WTC11 (cell line): ENCODE data around the gene SORCS2. TPM values are rescaled to one million over a fixed set of nuclear protein-coding genes. Genes with fewer than 3 reads are reported as not detected.

Source experiments
- ATAC-seq: fragments of 200-7000 bp; cut with Tn5 transposase; 2 replicates; pipeline ENCODE4 v1.10.0; 2021; ENCODE audit warnings: mild to moderate bottlenecking, moderate library complexity
- CTCF ChIA-PET: fragments of 300-600 bp; sonication (Branson Sonifier 250); formaldehyde crosslinking; loops from one replicate; lab custom pipeline; 2021; ENCODE audit warnings: antibody characterized with exemption; lab: Charles Lee
- POLR2A ChIA-PET: fragments of 350-600 bp; sonication (Branson Sonifier 250); formaldehyde crosslinking; loops from one replicate; lab custom pipeline; 2021; ENCODE audit warnings: antibody characterized with exemption; lab: Charles Lee
- DNase-seq: peaks from one replicate; pipeline ENCODE4 v3.0.0; 2021; ENCODE audit warnings: low spot score
- H3K27ac Mint-ChIP-seq: 2 replicates; pipeline ENCODE4 v1.8.0; 2021; ENCODE audit warnings: mixed read lengths
- H3K27me3 Mint-ChIP-seq: 2 replicates; pipeline ENCODE4 v1.8.0; 2021; ENCODE audit warnings: low read depth, mild to moderate bottlenecking, moderate library complexity, mixed read lengths
- H3K36me3 Mint-ChIP-seq: 2 replicates; pipeline ENCODE4 v1.8.0; 2021; ENCODE audit warnings: mixed read lengths
- H3K4me1 Mint-ChIP-seq: 2 replicates; pipeline ENCODE4 v1.8.0; 2022; ENCODE audit warnings: mixed read lengths
- H3K4me3 Mint-ChIP-seq: 2 replicates; pipeline ENCODE4 v1.8.0; 2021; ENCODE audit warnings: mild to moderate bottlenecking, moderate library complexity, mixed read lengths
- H3K9me3 Mint-ChIP-seq: 2 replicates; pipeline ENCODE4 v1.8.0; 2021; ENCODE audit warnings: mixed read lengths
- ATF1 ChIP-seq: sonication (generic); formaldehyde crosslinking; IDR thresholded peaks from 2 replicates; pipeline ENCODE4 v1.8.1; 2023; ENCODE audit warnings: mild to moderate bottlenecking, moderate library complexity, missing genetic modification reagents
- EMX1 ChIP-seq: fragments of 250-450 bp; sonication (Bioruptor Pico); IDR thresholded peaks from 2 replicates; pipeline ENCODE4 v1.8.0; 2021; ENCODE audit warnings: mild to moderate bottlenecking
- ETV6 ChIP-seq: sonication (generic); formaldehyde crosslinking; IDR thresholded peaks from 2 replicates; pipeline ENCODE4 v1.8.1; 2022; ENCODE audit warnings: mild to moderate bottlenecking, missing genetic modification reagents
- FOXJ3 ChIP-seq: sonication (generic); formaldehyde crosslinking; IDR thresholded peaks from 2 replicates; pipeline ENCODE4 v1.9.0; 2021; ENCODE audit warnings: missing genetic modification reagents, mild to moderate bottlenecking, borderline replicate concordance
- HMGA2 ChIP-seq: fragments of 250-450 bp; sonication (Bioruptor Pico); IDR thresholded peaks from 2 replicates; pipeline ENCODE4 v1.4.0; 2021; ENCODE audit warnings: mild to moderate bottlenecking, moderate library complexity
- NFATC4 ChIP-seq: fragments of 250-450 bp; sonication (Bioruptor Pico); IDR thresholded peaks from 2 replicates; pipeline ENCODE4 v1.9.0; 2021; ENCODE audit warnings: mild to moderate bottlenecking
- NFE2L1 ChIP-seq: sonication (generic); formaldehyde crosslinking; IDR thresholded peaks from 2 replicates; pipeline ENCODE4 v1.8.1; 2023; ENCODE audit warnings: missing genetic modification reagents
- NFYB ChIP-seq: sonication (generic); formaldehyde crosslinking; conservative IDR thresholded peaks from 2 replicates; pipeline ENCODE4 v1.8.0; 2022; ENCODE audit warnings: low read depth, missing genetic modification reagents
- SMAD3 ChIP-seq: sonication (generic); formaldehyde crosslinking; IDR thresholded peaks from 2 replicates; pipeline ENCODE4 v1.8.0; 2022; ENCODE audit warnings: missing genetic modification reagents, mild to moderate bottlenecking, borderline replicate concordance
- SOX15 ChIP-seq: fragments of 250-450 bp; sonication (Bioruptor Pico); IDR thresholded peaks from 2 replicates; pipeline ENCODE4 v1.9.0; 2021; ENCODE audit warnings: mild to moderate bottlenecking
- SP1 ChIP-seq: sonication (generic); formaldehyde crosslinking; conservative IDR thresholded peaks from 2 replicates; pipeline ENCODE4 v1.8.1; 2022; ENCODE audit warnings: missing genetic modification reagents
- TCF7 ChIP-seq: sonication (generic); formaldehyde crosslinking; IDR thresholded peaks from 2 replicates; pipeline ENCODE4 v1.8.0; 2022; ENCODE audit warnings: mild to moderate bottlenecking, low read depth, missing genetic modification reagents, moderate library complexity
- ZBTB21 ChIP-seq: sonication (generic); formaldehyde crosslinking; IDR thresholded peaks from 2 replicates; pipeline ENCODE4 v1.8.1; 2023; ENCODE audit warnings: mild to moderate bottlenecking, missing genetic modification reagents, borderline replicate concordance
- ZNF263 ChIP-seq: sonication (generic); formaldehyde crosslinking; IDR thresholded peaks from 2 replicates; pipeline ENCODE4 v1.8.1; 2022; ENCODE audit warnings: low read depth, mild to moderate bottlenecking, moderate library complexity, missing genetic modification reagents
- ZNF317 ChIP-seq: sonication (generic); formaldehyde crosslinking; IDR thresholded peaks from 2 replicates; pipeline ENCODE4 v1.8.1; 2023; ENCODE audit warnings: low read depth, mild to moderate bottlenecking, moderate library complexity, missing genetic modification reagents, borderline replicate concordance
- ZNF396 ChIP-seq: fragments of 250-450 bp; sonication (Bioruptor Pico); IDR thresholded peaks from 2 replicates; pipeline ENCODE4 v1.8.0; 2021; ENCODE audit warnings: mild to moderate bottlenecking, moderate library complexity, borderline replicate concordance
- ZNF416 ChIP-seq: fragments of 250-450 bp; sonication (Bioruptor Pico); IDR thresholded peaks from 2 replicates; pipeline ENCODE4 v1.9.0; 2021; ENCODE audit warnings: mild to moderate bottlenecking, inconsistent platforms
- total RNA-seq: library from RNA; stranded (reverse); gene quantifications from 3 replicates; pipeline ENCODE4 v1.2.3, GENCODE V29; 2021
- TF ChIP-seq, protein P1 (sequence below): fragments of 250-450 bp; sonication (Bioruptor Pico); IDR thresholded peaks from 2 replicates; pipeline ENCODE4 v1.9.0; 2021; ENCODE audit warnings: mild to moderate bottlenecking
- TF ChIP-seq, protein P2 (sequence below): sonication (generic); formaldehyde crosslinking; IDR thresholded peaks from 2 replicates; pipeline ENCODE4 v1.8.1; 2022; ENCODE audit warnings: low read depth, mild to moderate bottlenecking, moderate library complexity, missing genetic modification reagents, borderline replicate concordance
- TF ChIP-seq, protein P3 (sequence below): sonication (generic); formaldehyde crosslinking; IDR thresholded peaks from 2 replicates; pipeline ENCODE4 v1.8.1; 2023; ENCODE audit warnings: mild to moderate bottlenecking, missing genetic modification reagents
- TF ChIP-seq, protein P4 (sequence below): sonication (generic); formaldehyde crosslinking; IDR thresholded peaks from 2 replicates; pipeline ENCODE4 v1.8.0; 2022; ENCODE audit warnings: mild to moderate bottlenecking, missing genetic modification reagents
- TF ChIP-seq, protein P5 (sequence below): sonication (generic); formaldehyde crosslinking; IDR thresholded peaks from 2 replicates; pipeline ENCODE4 v1.8.1; 2022; ENCODE audit warnings: low read depth, missing genetic modification reagents, borderline replicate concordance
- TF ChIP-seq, protein P6 (sequence below): fragments of 250-450 bp; sonication (Bioruptor Pico); conservative IDR thresholded peaks from 2 replicates; pipeline ENCODE4 v1.9.0; 2021; ENCODE audit warnings: mild to moderate bottlenecking
- TF ChIP-seq, protein P7 (sequence below): fragments of 250-450 bp; sonication (Bioruptor Pico); IDR thresholded peaks from 2 replicates; pipeline ENCODE4 v1.9.0; 2021; ENCODE audit warnings: mild to moderate bottlenecking
- TF ChIP-seq, protein P8 (sequence below): fragments of 250-450 bp; sonication (Bioruptor Pico); IDR thresholded peaks from 2 replicates; pipeline ENCODE4 v2.1.2; 2022; ENCODE audit warnings: mild to moderate bottlenecking, moderate library complexity

Gene SORCS2
- total RNA-seq, 1 experiment from 2014 or later = 6.6 TPM

DNA sequence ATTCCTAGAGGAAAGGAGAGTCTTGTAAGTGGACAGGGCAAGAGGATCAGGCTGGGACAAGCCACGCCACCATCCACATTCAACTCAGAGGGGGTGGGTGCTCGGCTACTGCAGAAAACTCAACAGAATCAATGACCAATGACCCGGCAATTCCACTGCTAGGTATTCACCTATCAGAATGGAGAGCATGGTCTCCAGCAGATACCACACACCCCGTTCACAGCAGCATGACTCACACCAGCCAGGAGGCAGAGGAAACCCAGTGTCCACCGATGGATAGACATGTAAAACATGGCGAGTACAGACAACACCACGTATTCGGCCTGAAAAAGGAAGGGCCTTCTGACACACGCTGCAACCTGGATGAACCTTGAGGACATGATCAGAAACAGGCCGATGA, 571.5 kb downstream of the SORCS2 start:
- Mint-ChIP-seq H3K36me3 (peaks cover 4% of the 10 kb centered on the region; the same call in 1 of the 2 replicates), H3K27me3 (no peaks in the 10 kb centered on the region), H3K9me3 (no peaks in the 10 kb centered on the region), H3K4me3 (no peak overlapping the region), H3K27ac (no peak overlapping the region), H3K4me1 (no peaks in the 10 kb centered on the region)
- TF ChIP-seq FOXJ3 (no peak), SMAD3 (no peak), NFATC4 (CRISPR knock-in tag) (no peak), ZNF263 (no peak), NFE2L1 (CRISPR knock-in tag) (no peak), ZNF416 (no peak), ZNF317 (CRISPR knock-in tag) (no peak), EMX1 (no peak)
- CTCF ChIA-PET = interaction anchor here (3.2 kb wide), 1 partner anchor 40 kb away, joined by 78 read pairs; no protein-coding TSS in a partner anchor
- ATAC-seq (no peak), DNase-seq (no peak)
- POLR2A ChIA-PET = no interaction called here

DNA sequence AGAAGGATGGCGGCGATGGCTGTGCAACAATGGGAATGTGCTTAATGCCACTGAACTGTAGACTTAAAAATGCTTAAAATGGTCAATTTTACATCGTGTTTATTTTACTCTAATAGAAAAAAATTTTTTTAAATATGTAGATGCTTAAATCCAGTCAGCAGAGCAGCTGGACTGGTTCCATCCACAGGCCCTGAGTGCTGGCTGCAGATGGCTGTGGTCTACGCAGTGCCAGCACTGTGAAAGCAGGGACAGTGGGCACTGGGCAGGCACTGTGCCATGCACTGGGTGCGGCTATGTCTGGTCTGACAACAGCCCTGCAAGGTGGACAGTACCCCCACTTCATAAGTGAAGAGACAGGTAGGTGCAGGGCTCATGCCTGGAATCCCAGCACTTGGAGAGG, 572.1 kb downstream of the SORCS2 start:
- Mint-ChIP-seq H3K27me3 (no peaks in the 10 kb centered on the region), H3K9me3 (no peaks in the 10 kb centered on the region)
- TF ChIP-seq, protein P1, sequence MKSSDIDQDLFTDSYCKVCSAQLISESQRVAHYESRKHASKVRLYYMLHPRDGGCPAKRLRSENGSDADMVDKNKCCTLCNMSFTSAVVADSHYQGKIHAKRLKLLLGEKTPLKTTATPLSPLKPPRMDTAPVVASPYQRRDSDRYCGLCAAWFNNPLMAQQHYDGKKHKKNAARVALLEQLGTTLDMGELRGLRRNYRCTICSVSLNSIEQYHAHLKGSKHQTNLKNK (CRISPR knock-in tag) = no peak
- TF ChIP-seq FOXJ3 (no peak), ZNF396 (CRISPR knock-in tag) (no peak), ETV6 (CRISPR knock-in tag) (no peak), ZBTB21 (CRISPR knock-in tag) (no peak), HMGA2 (CRISPR knock-in tag) (no peak), SOX15 (CRISPR knock-in tag) (no peak), TCF7 (CRISPR knock-in tag) (no peak), NFYB (no peak), ATF1 (CRISPR knock-in tag) (no peak), SP1 (CRISPR knock-in tag) (no peak)
- TF ChIP-seq, protein P2, sequence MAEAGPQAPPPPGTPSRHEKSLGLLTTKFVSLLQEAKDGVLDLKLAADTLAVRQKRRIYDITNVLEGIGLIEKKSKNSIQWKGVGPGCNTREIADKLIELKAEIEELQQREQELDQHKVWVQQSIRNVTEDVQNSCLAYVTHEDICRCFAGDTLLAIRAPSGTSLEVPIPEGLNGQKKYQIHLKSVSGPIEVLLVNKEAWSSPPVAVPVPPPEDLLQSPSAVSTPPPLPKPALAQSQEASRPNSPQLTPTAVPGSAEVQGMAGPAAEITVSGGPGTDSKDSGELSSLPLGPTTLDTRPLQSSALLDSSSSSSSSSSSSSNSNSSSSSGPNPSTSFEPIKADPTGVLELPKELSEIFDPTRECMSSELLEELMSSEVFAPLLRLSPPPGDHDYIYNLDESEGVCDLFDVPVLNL (CRISPR knock-in tag) = no peak
- TF ChIP-seq, protein P3, sequence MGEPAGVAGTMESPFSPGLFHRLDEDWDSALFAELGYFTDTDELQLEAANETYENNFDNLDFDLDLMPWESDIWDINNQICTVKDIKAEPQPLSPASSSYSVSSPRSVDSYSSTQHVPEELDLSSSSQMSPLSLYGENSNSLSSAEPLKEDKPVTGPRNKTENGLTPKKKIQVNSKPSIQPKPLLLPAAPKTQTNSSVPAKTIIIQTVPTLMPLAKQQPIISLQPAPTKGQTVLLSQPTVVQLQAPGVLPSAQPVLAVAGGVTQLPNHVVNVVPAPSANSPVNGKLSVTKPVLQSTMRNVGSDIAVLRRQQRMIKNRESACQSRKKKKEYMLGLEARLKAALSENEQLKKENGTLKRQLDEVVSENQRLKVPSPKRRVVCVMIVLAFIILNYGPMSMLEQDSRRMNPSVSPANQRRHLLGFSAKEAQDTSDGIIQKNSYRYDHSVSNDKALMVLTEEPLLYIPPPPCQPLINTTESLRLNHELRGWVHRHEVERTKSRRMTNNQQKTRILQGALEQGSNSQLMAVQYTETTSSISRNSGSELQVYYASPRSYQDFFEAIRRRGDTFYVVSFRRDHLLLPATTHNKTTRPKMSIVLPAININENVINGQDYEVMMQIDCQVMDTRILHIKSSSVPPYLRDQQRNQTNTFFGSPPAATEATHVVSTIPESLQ (CRISPR knock-in tag) = no peak
- TF ChIP-seq, protein P4, sequence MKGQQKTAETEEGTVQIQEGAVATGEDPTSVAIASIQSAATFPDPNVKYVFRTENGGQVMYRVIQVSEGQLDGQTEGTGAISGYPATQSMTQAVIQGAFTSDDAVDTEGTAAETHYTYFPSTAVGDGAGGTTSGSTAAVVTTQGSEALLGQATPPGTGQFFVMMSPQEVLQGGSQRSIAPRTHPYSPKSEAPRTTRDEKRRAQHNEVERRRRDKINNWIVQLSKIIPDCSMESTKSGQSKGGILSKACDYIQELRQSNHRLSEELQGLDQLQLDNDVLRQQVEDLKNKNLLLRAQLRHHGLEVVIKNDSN = no peak
- TF ChIP-seq, protein P5, sequence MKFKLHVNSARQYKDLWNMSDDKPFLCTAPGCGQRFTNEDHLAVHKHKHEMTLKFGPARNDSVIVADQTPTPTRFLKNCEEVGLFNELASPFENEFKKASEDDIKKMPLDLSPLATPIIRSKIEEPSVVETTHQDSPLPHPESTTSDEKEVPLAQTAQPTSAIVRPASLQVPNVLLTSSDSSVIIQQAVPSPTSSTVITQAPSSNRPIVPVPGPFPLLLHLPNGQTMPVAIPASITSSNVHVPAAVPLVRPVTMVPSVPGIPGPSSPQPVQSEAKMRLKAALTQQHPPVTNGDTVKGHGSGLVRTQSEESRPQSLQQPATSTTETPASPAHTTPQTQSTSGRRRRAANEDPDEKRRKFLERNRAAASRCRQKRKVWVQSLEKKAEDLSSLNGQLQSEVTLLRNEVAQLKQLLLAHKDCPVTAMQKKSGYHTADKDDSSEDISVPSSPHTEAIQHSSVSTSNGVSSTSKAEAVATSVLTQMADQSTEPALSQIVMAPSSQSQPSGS (CRISPR knock-in tag) = no peak
- TF ChIP-seq, protein P6, sequence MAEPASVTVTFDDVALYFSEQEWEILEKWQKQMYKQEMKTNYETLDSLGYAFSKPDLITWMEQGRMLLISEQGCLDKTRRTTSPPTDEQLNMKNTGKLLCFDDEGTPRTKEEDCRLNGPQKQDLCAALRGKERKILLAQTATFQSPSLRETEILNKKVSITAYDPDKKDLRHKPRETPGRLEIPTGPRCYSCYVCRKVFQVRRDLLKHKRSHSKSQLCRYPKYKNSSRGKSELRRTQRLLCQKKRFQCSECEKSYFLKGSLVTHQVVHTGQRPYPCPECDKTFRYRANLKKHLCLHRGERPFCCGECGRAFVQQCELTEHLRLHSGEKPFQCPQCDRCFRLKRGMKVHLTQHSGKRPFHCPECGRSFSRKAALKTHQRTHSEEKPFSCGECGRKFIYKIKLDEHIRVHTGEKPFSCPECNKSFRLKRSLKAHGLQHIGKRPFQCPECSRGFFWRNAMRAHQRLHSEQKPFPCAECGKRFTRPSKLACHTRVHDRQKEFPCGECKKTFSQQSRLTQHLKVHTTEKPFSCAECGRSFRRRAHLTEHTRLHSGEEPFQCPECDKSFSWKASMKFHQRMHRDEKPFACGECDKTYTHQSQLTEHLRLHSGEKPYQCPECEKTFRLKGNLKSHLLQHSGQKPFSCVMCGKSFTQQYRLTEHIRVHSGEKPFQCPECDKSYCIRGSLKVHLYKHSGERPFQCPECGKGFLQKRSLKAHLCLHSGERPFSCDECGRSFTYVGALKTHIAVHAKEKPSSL (CRISPR knock-in tag) = no peak
- TF ChIP-seq, protein P7, sequence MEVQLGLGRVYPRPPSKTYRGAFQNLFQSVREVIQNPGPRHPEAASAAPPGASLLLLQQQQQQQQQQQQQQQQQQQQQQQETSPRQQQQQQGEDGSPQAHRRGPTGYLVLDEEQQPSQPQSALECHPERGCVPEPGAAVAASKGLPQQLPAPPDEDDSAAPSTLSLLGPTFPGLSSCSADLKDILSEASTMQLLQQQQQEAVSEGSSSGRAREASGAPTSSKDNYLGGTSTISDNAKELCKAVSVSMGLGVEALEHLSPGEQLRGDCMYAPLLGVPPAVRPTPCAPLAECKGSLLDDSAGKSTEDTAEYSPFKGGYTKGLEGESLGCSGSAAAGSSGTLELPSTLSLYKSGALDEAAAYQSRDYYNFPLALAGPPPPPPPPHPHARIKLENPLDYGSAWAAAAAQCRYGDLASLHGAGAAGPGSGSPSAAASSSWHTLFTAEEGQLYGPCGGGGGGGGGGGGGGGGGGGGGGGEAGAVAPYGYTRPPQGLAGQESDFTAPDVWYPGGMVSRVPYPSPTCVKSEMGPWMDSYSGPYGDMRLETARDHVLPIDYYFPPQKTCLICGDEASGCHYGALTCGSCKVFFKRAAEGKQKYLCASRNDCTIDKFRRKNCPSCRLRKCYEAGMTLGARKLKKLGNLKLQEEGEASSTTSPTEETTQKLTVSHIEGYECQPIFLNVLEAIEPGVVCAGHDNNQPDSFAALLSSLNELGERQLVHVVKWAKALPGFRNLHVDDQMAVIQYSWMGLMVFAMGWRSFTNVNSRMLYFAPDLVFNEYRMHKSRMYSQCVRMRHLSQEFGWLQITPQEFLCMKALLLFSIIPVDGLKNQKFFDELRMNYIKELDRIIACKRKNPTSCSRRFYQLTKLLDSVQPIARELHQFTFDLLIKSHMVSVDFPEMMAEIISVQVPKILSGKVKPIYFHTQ (CRISPR knock-in tag) = no peak
- TF ChIP-seq, protein P8, sequence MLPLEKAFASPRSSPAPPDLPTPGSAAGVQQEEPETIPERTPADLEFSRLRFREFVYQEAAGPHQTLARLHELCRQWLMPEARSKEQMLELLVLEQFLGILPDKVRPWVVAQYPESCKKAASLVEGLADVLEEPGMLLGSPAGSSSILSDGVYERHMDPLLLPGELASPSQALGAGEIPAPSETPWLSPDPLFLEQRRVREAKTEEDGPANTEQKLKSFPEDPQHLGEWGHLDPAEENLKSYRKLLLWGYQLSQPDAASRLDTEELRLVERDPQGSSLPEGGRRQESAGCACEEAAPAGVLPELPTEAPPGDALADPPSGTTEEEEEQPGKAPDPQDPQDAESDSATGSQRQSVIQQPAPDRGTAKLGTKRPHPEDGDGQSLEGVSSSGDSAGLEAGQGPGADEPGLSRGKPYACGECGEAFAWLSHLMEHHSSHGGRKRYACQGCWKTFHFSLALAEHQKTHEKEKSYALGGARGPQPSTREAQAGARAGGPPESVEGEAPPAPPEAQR = no peak

More for the DNA sequence above, 572.1 kb downstream of the SORCS2 start:
- peaks cover 4% of the 10 kb centered on the region; the same call in 1 of the 2 replicates for H3K36me3 Mint-ChIP-seq
- DNase-seq (no peak), ATAC-seq (no peak)
- POLR2A ChIA-PET = no interaction called here
- no peak overlapping the region for H3K27ac Mint-ChIP-seq
- no peaks in the 10 kb centered on the region for H3K4me1 Mint-ChIP-seq
- no peak overlapping the region for H3K4me3 Mint-ChIP-seq
- CTCF ChIA-PET = no interaction called here
